ENCODE measurements around the gene CORO1C.

Gene CORO1C

DNA sequence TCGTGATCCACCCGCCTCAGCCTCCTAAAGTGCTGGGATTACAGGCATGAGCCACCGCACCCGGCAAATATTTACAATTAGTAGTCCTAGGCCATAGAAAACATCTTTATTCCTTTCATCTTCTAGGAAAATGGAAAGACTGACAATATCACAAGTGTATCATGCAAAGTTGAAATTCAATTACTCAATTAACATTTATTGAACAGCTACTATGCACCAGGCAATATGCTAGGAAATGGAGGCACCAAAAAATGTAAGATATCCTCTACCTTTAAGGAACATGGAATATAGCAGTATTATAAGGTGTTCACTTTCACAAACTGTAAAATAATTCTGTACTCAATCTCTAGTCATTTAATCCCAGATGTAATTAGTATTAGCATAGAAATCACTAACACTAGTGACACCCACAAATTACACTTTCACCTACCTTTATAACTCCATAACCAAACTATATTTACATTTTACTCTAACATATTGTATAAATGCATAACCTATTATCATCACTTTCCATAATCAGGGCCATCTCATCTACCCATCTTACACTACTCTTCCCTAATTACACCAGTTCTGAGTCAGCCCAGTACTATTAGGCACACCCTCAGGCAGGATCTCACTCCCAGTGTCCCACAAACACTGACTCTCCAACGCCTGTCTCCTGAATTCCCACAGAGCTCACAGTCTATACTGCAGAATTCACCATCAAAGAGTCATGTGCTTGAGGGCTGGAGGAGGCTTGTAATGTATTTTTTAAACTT is 10.4 kb downstream of the CORO1C start:
- H3K36me3 ChIP-seq = peaks cover 12% of the 10 kb centered on the region
- H3K9me3 ChIP-seq = no peaks in the 10 kb centered on the region
- H3K27ac ChIP-seq = peak overlapping the region; percentile 88
- H3K4me1 ChIP-seq (ENCODE audit: control insufficient read depth in 1 of 2, insufficient read depth in 1 of 2, low read depth in 1 of 2, low read length in 1 of 2) = peaks cover 62 to 68% of the 10 kb centered on the region in 2 experiments
- no peaks in the 10 kb centered on the region for H3K27me3 ChIP-seq
- H3K4me3 ChIP-seq (ENCODE audit: low read depth in 1 of 2, low read length in 1 of 2) = no peak overlapping the region
- TF ChIP-seq, protein P1, sequence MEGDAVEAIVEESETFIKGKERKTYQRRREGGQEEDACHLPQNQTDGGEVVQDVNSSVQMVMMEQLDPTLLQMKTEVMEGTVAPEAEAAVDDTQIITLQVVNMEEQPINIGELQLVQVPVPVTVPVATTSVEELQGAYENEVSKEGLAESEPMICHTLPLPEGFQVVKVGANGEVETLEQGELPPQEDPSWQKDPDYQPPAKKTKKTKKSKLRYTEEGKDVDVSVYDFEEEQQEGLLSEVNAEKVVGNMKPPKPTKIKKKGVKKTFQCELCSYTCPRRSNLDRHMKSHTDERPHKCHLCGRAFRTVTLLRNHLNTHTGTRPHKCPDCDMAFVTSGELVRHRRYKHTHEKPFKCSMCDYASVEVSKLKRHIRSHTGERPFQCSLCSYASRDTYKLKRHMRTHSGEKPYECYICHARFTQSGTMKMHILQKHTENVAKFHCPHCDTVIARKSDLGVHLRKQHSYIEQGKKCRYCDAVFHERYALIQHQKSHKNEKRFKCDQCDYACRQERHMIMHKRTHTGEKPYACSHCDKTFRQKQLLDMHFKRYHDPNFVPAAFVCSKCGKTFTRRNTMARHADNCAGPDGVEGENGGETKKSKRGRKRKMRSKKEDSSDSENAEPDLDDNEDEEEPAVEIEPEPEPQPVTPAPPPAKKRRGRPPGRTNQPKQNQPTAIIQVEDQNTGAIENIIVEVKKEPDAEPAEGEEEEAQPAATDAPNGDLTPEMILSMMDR (IDR thresholded peaks at IDR 0.05) = no peak

DNA sequence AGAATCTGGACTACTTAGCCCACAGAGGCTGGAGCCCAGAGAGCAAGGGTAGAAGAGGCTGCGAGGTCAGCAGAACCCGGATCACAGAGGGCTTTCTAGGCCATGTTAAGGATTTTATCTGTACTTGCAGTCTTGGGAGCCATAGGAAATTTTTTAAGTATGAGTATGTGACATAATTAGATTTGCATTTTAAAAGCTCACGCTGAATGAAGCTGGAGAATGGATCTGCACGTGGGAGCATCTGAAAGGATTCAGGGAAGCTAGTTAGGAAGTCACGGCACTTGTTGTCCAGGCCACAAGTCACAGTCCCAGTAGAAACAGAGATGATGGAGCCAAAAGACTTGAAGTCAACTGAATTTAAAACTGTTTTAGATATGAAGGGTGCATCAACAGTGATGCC is 14.1 kb downstream of the CORO1C start:
- no peaks in the 10 kb centered on the region for H3K9me3 ChIP-seq
- no peak overlapping the region for H3K27ac ChIP-seq
- H3K4me3 ChIP-seq (ENCODE audit: low read depth in 1 of 2, low read length in 1 of 2) = no peak overlapping the region
- H3K36me3 ChIP-seq = peaks cover 12% of the 10 kb centered on the region
- TF ChIP-seq, protein P1 (IDR thresholded peaks at IDR 0.05) = no peak
- H3K27me3 ChIP-seq = no peaks in the 10 kb centered on the region
- H3K4me1 ChIP-seq (ENCODE audit: control insufficient read depth in 1 of 2, insufficient read depth in 1 of 2, low read depth in 1 of 2, low read length in 1 of 2) = peaks cover 57 to 58% of the 10 kb centered on the region in 2 experiments

DNA sequence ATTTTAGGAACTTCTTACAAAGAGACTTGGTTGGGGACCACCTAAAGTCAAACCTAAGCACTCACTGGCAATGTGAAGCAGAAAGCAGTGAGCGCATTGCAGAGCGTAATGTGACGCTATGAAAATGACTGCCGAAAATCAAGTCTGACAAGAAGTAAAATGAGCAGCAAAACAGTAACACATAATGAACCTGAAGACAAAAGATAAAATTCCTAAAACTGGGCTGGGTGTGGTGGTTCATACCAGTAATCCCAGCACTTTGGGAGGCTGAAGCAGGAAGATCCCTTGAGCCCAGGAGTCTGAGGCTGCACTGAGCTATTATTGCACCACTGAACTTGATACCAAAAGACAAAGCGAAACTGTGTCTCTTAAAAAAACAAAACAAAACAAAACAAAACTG is 16.5 kb downstream of the CORO1C start:
- H3K4me1 ChIP-seq (ENCODE audit: control insufficient read depth in 1 of 2, insufficient read depth in 1 of 2, low read depth in 1 of 2, low read length in 1 of 2) = peaks cover 43 to 47% of the 10 kb centered on the region in 2 experiments
- peak overlapping the region; percentile 50 for H3K27ac ChIP-seq
- H3K4me3 ChIP-seq (ENCODE audit: low read depth in 1 of 2, low read length in 1 of 2) = no peak overlapping the region
- no peaks in the 10 kb centered on the region for H3K9me3 ChIP-seq
- TF ChIP-seq, protein P1 (IDR thresholded peaks at IDR 0.05) = no peak
- H3K27me3 ChIP-seq = no peaks in the 10 kb centered on the region
- H3K36me3 ChIP-seq = peaks cover 12% of the 10 kb centered on the region

- Histone ChIP-seq H3K27me3 (no peaks in the 10 kb centered on the region), H3K9me3 (no peaks in the 10 kb centered on the region), H3K4me3 (ENCODE audit: low read depth in 1 of 2, low read length in 1 of 2) (no peak overlapping the region), H3K4me1 (ENCODE audit: control insufficient read depth in 1 of 2, insufficient read depth in 1 of 2, low read depth in 1 of 2, low read length in 1 of 2) (peaks cover 48 to 54% of the 10 kb centered on the region in 2 experiments), H3K36me3 (peaks cover 12% of the 10 kb centered on the region), H3K27ac (peak overlapping the region; percentile 50)
- TF ChIP-seq, protein P1 (IDR thresholded peaks at IDR 0.05) = no peak
Observed at GRCh38 chr12:108713471-108713870, 17.8 kb downstream of the CORO1C start.

DNA sequence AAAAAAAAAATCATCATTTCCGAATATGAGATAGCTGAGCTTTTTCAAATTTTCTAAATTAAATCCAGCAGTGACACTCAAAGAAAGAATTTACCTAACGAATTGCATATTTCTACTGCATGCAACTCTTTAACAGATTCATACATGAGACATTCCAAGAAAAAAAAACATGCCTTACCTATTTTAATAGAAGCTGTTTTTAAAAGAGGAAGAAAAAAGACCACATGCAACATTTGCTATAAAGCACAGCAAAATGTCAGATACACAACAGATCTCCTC is 18.5 kb downstream of the CORO1C start:
- TF ChIP-seq, protein P1 (IDR thresholded peaks at IDR 0.05) = no peak
- Histone ChIP-seq H3K27ac (peak overlapping the region; percentile 58), H3K27me3 (no peaks in the 10 kb centered on the region), H3K4me1 (ENCODE audit: control insufficient read depth in 1 of 2, insufficient read depth in 1 of 2, low read depth in 1 of 2, low read length in 1 of 2) (peaks cover 48 to 54% of the 10 kb centered on the region in 2 experiments), H3K9me3 (no peaks in the 10 kb centered on the region), H3K36me3 (peaks cover 12% of the 10 kb centered on the region), H3K4me3 (ENCODE audit: low read depth in 1 of 2, low read length in 1 of 2) (peak overlapping the region in 1 of 2 experiments; percentile 26)

All from neutrophil (primary cell).